Suprapubic skin (tissue), 4 donors: ENCODE data around the gene CBFA2T3. TPM values are rescaled to one million over a fixed set of nuclear protein-coding genes. Genes with fewer than 3 reads are reported as not detected.

ENCODE experiments used
- DNase-seq, 2 donors: peaks; one replicate each; pipeline ENCODE4 v3.0.0-alpha.2; 2019; ENCODE audit warnings: low spot score in 2 of 2
- H3K27ac ChIP-seq: fragments of 200-600 bp; sonication (generic); one replicate; pipeline ENCODE4 v1.5.1; 2019
- H3K27me3 ChIP-seq: fragments of 200-600 bp; sonication (generic); one replicate; pipeline ENCODE4 v1.5.1; 2019
- H3K36me3 ChIP-seq: fragments of 200-600 bp; sonication (generic); one replicate; pipeline ENCODE4 v1.5.1; 2019
- H3K4me1 ChIP-seq: fragments of 200-600 bp; sonication (generic); one replicate; pipeline ENCODE4 v1.5.1; 2019
- H3K4me3 ChIP-seq: fragments of 200-600 bp; sonication (generic); one replicate; pipeline ENCODE4 v1.5.1; 2019; ENCODE audit warnings: mild to moderate bottlenecking
- H3K9me3 ChIP-seq: fragments of 200-600 bp; sonication (generic); one replicate; pipeline ENCODE4 v1.5.1; 2019
- EP300 ChIP-seq: sonication (generic); formaldehyde crosslinking; IDR thresholded peaks from one replicate; pipeline ENCODE4 v1.6.1; 2017; ENCODE audit warnings: antibody characterized with exemption
- POLR2A ChIP-seq, 2 donors: fragments of 450-650 bp; IDR thresholded peaks; one replicate each; pipeline ENCODE4 v1.6.1; 2017; ENCODE audit warnings: antibody characterized with exemption in 2 of 2, mild to moderate bottlenecking in 2 of 2, moderate library complexity in 2 of 2
- POLR2AphosphoS5 ChIP-seq, 3 donors: sonication (generic); formaldehyde crosslinking; IDR thresholded peaks; one replicate each; pipeline ENCODE4 v1.6.1; 2017; ENCODE audit warnings: antibody characterized with exemption in 3 of 3
- WGBS: methylation state at CpG from one replicate; pipeline ENCODE4 v1.1.5; 2018; 5-methylcytosine and 5-hydroxymethylcytosine counted together
- total RNA-seq, 4 donors: library from RNA; depleted of rRNA; stranded (reverse); fragments of >200 nt; gene quantifications; one replicate each; pipeline ENCODE4 v1.1.0, GENCODE V29; 2016
- TF ChIP-seq, protein P1 (sequence below), 2 donors: fragments of 200-600 bp in 1 of 2; fragments of 450-650 bp in 1 of 2; sonication (generic) in 1 of 2; IDR thresholded peaks; one replicate each; pipeline ENCODE4 v1.5.1; 2016 to 2019; ENCODE audit warnings: antibody characterized with exemption in 2 of 2, mild to moderate bottlenecking in 1 of 2, moderate library complexity in 1 of 2

Gene CBFA2T3
- total RNA-seq, 4 donors from 2014 or later: 1.5 to 6.6 (median 2.9) TPM

GRCh38 chr16:88880226-88881006 is 96.6 kb downstream of the CBFA2T3 start:
- no peak for DNase-seq
- H3K27me3 ChIP-seq: no peaks in the 10 kb centered on the region
- peak overlapping the region; percentile 28 for H3K27ac ChIP-seq
- WGBS: 57% methylated on average over 25 of the region's 36 CpGs
- TF ChIP-seq POLR2AphosphoS5 (IDR thresholded peaks at IDR 0.05) (no peak), EP300 (no peak), POLR2A (IDR thresholded peaks at IDR 0.05) (no peak)
- TF ChIP-seq, protein P1, sequence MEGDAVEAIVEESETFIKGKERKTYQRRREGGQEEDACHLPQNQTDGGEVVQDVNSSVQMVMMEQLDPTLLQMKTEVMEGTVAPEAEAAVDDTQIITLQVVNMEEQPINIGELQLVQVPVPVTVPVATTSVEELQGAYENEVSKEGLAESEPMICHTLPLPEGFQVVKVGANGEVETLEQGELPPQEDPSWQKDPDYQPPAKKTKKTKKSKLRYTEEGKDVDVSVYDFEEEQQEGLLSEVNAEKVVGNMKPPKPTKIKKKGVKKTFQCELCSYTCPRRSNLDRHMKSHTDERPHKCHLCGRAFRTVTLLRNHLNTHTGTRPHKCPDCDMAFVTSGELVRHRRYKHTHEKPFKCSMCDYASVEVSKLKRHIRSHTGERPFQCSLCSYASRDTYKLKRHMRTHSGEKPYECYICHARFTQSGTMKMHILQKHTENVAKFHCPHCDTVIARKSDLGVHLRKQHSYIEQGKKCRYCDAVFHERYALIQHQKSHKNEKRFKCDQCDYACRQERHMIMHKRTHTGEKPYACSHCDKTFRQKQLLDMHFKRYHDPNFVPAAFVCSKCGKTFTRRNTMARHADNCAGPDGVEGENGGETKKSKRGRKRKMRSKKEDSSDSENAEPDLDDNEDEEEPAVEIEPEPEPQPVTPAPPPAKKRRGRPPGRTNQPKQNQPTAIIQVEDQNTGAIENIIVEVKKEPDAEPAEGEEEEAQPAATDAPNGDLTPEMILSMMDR (IDR thresholded peaks at IDR 0.05): no peak
- H3K4me3 ChIP-seq: peak overlapping the region; percentile 4
- peaks cover 28% of the 10 kb centered on the region for H3K4me1 ChIP-seq
- H3K36me3 ChIP-seq: peaks cover 18% of the 10 kb centered on the region
- H3K9me3 ChIP-seq: no peaks in the 10 kb centered on the region

GRCh38 chr16:88879788-88880055 is 97.3 kb downstream of the CBFA2T3 start:
- DNase-seq: no peak

GRCh38 chr16:88878967-88879787 is 97.8 kb downstream of the CBFA2T3 start:
- 84% methylated on average over 32 of the region's 45 CpGs for WGBS
- DNase-seq: no peak
- no peaks in the 10 kb centered on the region for H3K9me3 ChIP-seq
- H3K4me1 ChIP-seq: peaks cover 28% of the 10 kb centered on the region
- peaks cover 11% of the 10 kb centered on the region for H3K36me3 ChIP-seq
- TF ChIP-seq, protein P1 (IDR thresholded peaks at IDR 0.05): no peak
- TF ChIP-seq EP300 (no peak), POLR2AphosphoS5 (IDR thresholded peaks at IDR 0.05) (no peak), POLR2A (IDR thresholded peaks at IDR 0.05) (no peak)
- H3K27ac ChIP-seq: no peak overlapping the region
- no peak overlapping the region for H3K4me3 ChIP-seq
- H3K27me3 ChIP-seq: no peaks in the 10 kb centered on the region

More at GRCh38 chr16:88879788-88880055, 97.3 kb downstream of the CBFA2T3 start:
- Histone ChIP-seq H3K36me3 (peaks cover 15% of the 10 kb centered on the region), H3K27ac (no peak overlapping the region), H3K4me1 (peaks cover 28% of the 10 kb centered on the region), H3K4me3 (no peak overlapping the region), H3K27me3 (no peaks in the 10 kb centered on the region), H3K9me3 (no peaks in the 10 kb centered on the region)
- TF ChIP-seq POLR2AphosphoS5 (IDR thresholded peaks at IDR 0.05) (no peak), POLR2A (IDR thresholded peaks at IDR 0.05) (no peak), EP300 (no peak)
- TF ChIP-seq, protein P1 (IDR thresholded peaks at IDR 0.05): no peak
- 72% methylated on average over 2 of the region's 11 CpGs for WGBS

- no peak for TF ChIP-seq EP300
- no peak for TF ChIP-seq POLR2AphosphoS5 (IDR thresholded peaks at IDR 0.05)
- TF ChIP-seq, protein P1 (IDR thresholded peaks at IDR 0.05): no peak
- no peak for TF ChIP-seq POLR2A (IDR thresholded peaks at IDR 0.05)
- H3K27me3 ChIP-seq: no peaks in the 10 kb centered on the region
- no peak for DNase-seq
- peaks cover 28% of the 10 kb centered on the region for H3K4me1 ChIP-seq
- no peaks in the 10 kb centered on the region for H3K9me3 ChIP-seq
- WGBS: 93% methylated on average over 5 of the region's 20 CpGs
- no peak overlapping the region for H3K27ac ChIP-seq
- H3K36me3 ChIP-seq: peaks cover 6% of the 10 kb centered on the region
- no peak overlapping the region for H3K4me3 ChIP-seq
Observed at GRCh38 chr16:88878356-88878755, 98.7 kb downstream of the CBFA2T3 start.
